ENCODE results near the gene MTUS2. TPM values are rescaled to one million over a fixed set of nuclear protein-coding genes. Genes with fewer than 3 reads are reported as not detected.

The MTUS2 gene
- polyA plus RNA-seq, 1 donor from 2014 or later: 4.4 TPM

GRCh38 chr13:28978574-28978973, 158.4 kb downstream of the MTUS2 start:
- Histone ChIP-seq H3K9ac (ENCODE audit: low read length) (no peak overlapping the region), H3K9me3 (ENCODE audit: low read length) (no peaks in the 10 kb centered on the region), H3K27ac (ENCODE audit: low read length) (no peak overlapping the region), H3F3A (ENCODE audit: insufficient read depth, low read length, poor library complexity, severe bottlenecking) (no peaks in the 10 kb centered on the region), H3K36me3 (ENCODE audit: insufficient read depth, low read length) (no peaks in the 10 kb centered on the region), H3K4me2 (ENCODE audit: low read length) (no peak overlapping the region), H2AFZ (ENCODE audit: low read depth, low read length) (no peak overlapping the region), H4K20me1 (ENCODE audit: insufficient read depth) (no peaks in the 10 kb centered on the region), H3K79me2 (replicated peaks; ENCODE audit: insufficient read depth, low read length) (no peaks in the 10 kb centered on the region), H3K27me3 (ENCODE audit: insufficient read depth, low read depth, low read length) (no peaks in the 10 kb centered on the region), H3K9me2 (ENCODE audit: insufficient read depth, low read length) (no peaks in the 10 kb centered on the region), H3K4me3 (ENCODE audit: low read length) (no peak overlapping the region)
- no peak for TF ChIP-seq TAF1 (IDR thresholded peaks at IDR 0.05; ENCODE audit: low read depth)
- no peak for TF ChIP-seq POLR2AphosphoS5 (IDR thresholded peaks at IDR 0.05)
- no peak for TF ChIP-seq SMC3 (conservative IDR thresholded peaks at IDR 0.05; ENCODE audit: poor library complexity)
- no peak for TF ChIP-seq EZH2 (IDR thresholded peaks at IDR 0.05; ENCODE audit: borderline replicate concordance, insufficient read depth, low read length, poor library complexity, severe bottlenecking)
- TF ChIP-seq REST (IDR thresholded peaks at IDR 0.05; ENCODE audit: borderline replicate concordance): no peak
- no peak for TF ChIP-seq CTCF (IDR thresholded peaks at IDR 0.05; ENCODE audit: poor library complexity, severe bottlenecking)
- no peak for TF ChIP-seq EP300 (conservative IDR thresholded peaks at IDR 0.05; ENCODE audit: poor library complexity, severe bottlenecking)
- TF ChIP-seq MXI1 (conservative IDR thresholded peaks at IDR 0.05; ENCODE audit: poor library complexity, severe bottlenecking): no peak
- no peak for TF ChIP-seq RAD21 (conservative IDR thresholded peaks at IDR 0.05)

GRCh38 chr13:28981530-28981929, 161.4 kb downstream of the MTUS2 start:
- H3K9ac ChIP-seq (ENCODE audit: low read length): no peak overlapping the region
- H2AFZ ChIP-seq (ENCODE audit: low read depth, low read length): no peak overlapping the region
- H3K9me2 ChIP-seq (ENCODE audit: insufficient read depth, low read length): no peaks in the 10 kb centered on the region
- H3K36me3 ChIP-seq (ENCODE audit: insufficient read depth, low read length): no peaks in the 10 kb centered on the region
- H3K27ac ChIP-seq (ENCODE audit: low read length): no peak overlapping the region
- no peaks in the 10 kb centered on the region for H3K79me2 ChIP-seq (replicated peaks; ENCODE audit: insufficient read depth, low read length)
- no peaks in the 10 kb centered on the region for H3F3A ChIP-seq (ENCODE audit: insufficient read depth, low read length, poor library complexity, severe bottlenecking)
- no peaks in the 10 kb centered on the region for H3K27me3 ChIP-seq (ENCODE audit: insufficient read depth, low read depth, low read length)
- H3K4me3 ChIP-seq (ENCODE audit: low read length): no peak overlapping the region
- H3K9me3 ChIP-seq (ENCODE audit: low read length): no peaks in the 10 kb centered on the region
- no peaks in the 10 kb centered on the region for H4K20me1 ChIP-seq (ENCODE audit: insufficient read depth)
- TF ChIP-seq REST (IDR thresholded peaks at IDR 0.05; ENCODE audit: borderline replicate concordance) (no peak), POLR2AphosphoS5 (IDR thresholded peaks at IDR 0.05) (no peak), CTCF (IDR thresholded peaks at IDR 0.05; ENCODE audit: poor library complexity, severe bottlenecking) (no peak), RAD21 (conservative IDR thresholded peaks at IDR 0.05) (no peak), SMC3 (conservative IDR thresholded peaks at IDR 0.05; ENCODE audit: poor library complexity) (no peak), TAF1 (IDR thresholded peaks at IDR 0.05; ENCODE audit: low read depth) (no peak)
- no peak overlapping the region for H3K4me2 ChIP-seq (ENCODE audit: low read length)

Measured in neural cell (in vitro differentiated cells).